CD8-positive, alpha-beta memory T cell (primary cell): ENCODE data around the gene BLM. TPM values are rescaled to one million over a fixed set of nuclear protein-coding genes. Genes with fewer than 3 reads are reported as not detected.

Experiments used
- CTCF ChIA-PET: fragments of 350-600 bp; sonication (Branson Sonifier 250); formaldehyde crosslinking; loops from one replicate; lab custom pipeline; 2021; ENCODE audit warnings: antibody characterized with exemption; lab: Charles Lee
- POLR2A ChIA-PET: fragments of 350-600 bp; sonication (Branson Sonifier 250); formaldehyde crosslinking; loops from one replicate; lab custom pipeline; 2021; ENCODE audit warnings: antibody characterized with exemption; lab: Charles Lee
- DNase-seq, 5 donors: peaks; one replicate each; pipeline versions ENCODE4 v3.0.0 to v3.0.0-alpha.2; 2020 to 2022; ENCODE audit warnings: mixed read lengths in 1 of 5
- H3K27ac ChIP-seq: one replicate; pipeline ENCODE4 v1.7.0; 2013; ENCODE audit warnings: low read depth, mild to moderate bottlenecking, low read length, moderate library complexity
- H3K27me3 ChIP-seq: 2 replicates; pipeline ENCODE4 v1.7.0; 2013; ENCODE audit warnings: low read length, mild to moderate bottlenecking; ENCODE audit not compliant: insufficient read depth, poor library complexity, severe bottlenecking
- H3K36me3 ChIP-seq: 2 replicates; pipeline ENCODE4 v1.7.0; 2013; ENCODE audit warnings: mild to moderate bottlenecking, low read length, moderate library complexity; ENCODE audit not compliant: insufficient read depth
- H3K4me1 ChIP-seq: 2 replicates; pipeline ENCODE4 v1.7.0; 2013; ENCODE audit warnings: mild to moderate bottlenecking, low read length, moderate library complexity; ENCODE audit not compliant: insufficient read depth
- H3K4me3 ChIP-seq: 2 replicates; pipeline ENCODE4 v1.7.0; 2013; ENCODE audit warnings: mild to moderate bottlenecking, low read length
- H3K9me3 ChIP-seq: 2 replicates; pipeline ENCODE4 v1.7.0; 2013; ENCODE audit warnings: mild to moderate bottlenecking, low read length
- H3K27ac Mint-ChIP-seq, 8 donors: one replicate each; pipeline ENCODE4 v1.8.0; 2020 to 2021; ENCODE audit warnings: mixed read lengths in 8 of 8, mild to moderate bottlenecking in 6 of 8, inconsistent platforms in 3 of 8, moderate library complexity in 3 of 8
- H3K27me3 Mint-ChIP-seq, 2 donors: one replicate each; pipeline ENCODE4 v1.8.0; 2020 to 2021; ENCODE audit warnings: mixed read lengths in 2 of 2, mild to moderate bottlenecking in 1 of 2, moderate library complexity in 1 of 2
- H3K36me3 Mint-ChIP-seq, 3 donors: one replicate each; pipeline ENCODE4 v1.8.0; 2020 to 2021; ENCODE audit warnings: mixed read lengths in 3 of 3, inconsistent platforms in 1 of 3, mild to moderate bottlenecking in 1 of 3
- H3K4me1 Mint-ChIP-seq, 3 donors: one replicate each; pipeline ENCODE4 v1.8.0; 2020 to 2021; ENCODE audit warnings: mixed read lengths in 3 of 3, inconsistent platforms in 1 of 3, mild to moderate bottlenecking in 1 of 3
- H3K4me3 Mint-ChIP-seq, 7 donors: one replicate each; pipeline ENCODE4 v1.8.0; 2020 to 2021; ENCODE audit warnings: mixed read lengths in 7 of 7, mild to moderate bottlenecking in 6 of 7, moderate library complexity in 4 of 7, inconsistent platforms in 2 of 7
- H3K9me3 Mint-ChIP-seq, 5 donors: one replicate each; pipeline ENCODE4 v1.8.0; 2020 to 2022; ENCODE audit warnings: mixed read lengths in 5 of 5, mild to moderate bottlenecking in 3 of 5, moderate library complexity in 2 of 5, inconsistent platforms in 1 of 5
- polyA plus RNA-seq: library from polyadenylated mRNA; unstranded; fragments of 300-500 nt; fragmentation: Illumina TruSeq; gene quantifications from one replicate; pipeline ENCODE4 v1.2.3, GENCODE V29; 2021
- total RNA-seq, 2 experiments: library from RNA; stranded (reverse); gene quantifications; one replicate each; pipeline ENCODE4 v1.2.3, GENCODE V29; 2021

BLM gene
- total and polyA plus RNA-seq, 3 experiments from 2014 or later: 5.8 to 37.6 (median 37.0) TPM

DNA sequence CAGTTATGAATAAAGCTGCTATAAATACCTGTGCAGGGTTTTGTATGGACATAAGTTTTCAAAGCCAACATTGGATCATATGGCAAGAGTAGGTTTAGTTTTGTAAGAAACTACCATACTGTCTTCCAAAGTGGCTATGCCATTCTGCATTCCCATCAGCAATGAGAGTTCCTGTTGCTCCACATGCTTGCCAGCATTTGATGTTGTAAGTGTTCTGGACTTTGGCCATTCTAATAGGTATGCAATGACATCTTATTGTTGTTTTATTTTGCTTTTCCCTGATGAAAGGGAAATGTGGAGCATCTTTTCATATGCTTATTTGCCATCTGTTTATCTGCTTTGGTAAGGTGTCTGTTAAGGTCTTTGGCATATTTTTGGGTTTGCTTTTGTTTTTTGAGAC, 22.2 kb upstream of the BLM start:
- no peak overlapping the region for H3K27ac Mint-ChIP-seq
- DNase-seq: no peak
- no peaks in the 10 kb centered on the region for H3K4me1 ChIP-seq
- peaks cover 0 to 2% of the 10 kb centered on the region in 2 donors for H3K27me3 Mint-ChIP-seq
- CTCF ChIA-PET: interaction anchor here (0.7 to 1.3 kb wide), 2 partner anchors 45 to 47 kb away, joined by 3 to 4 read pairs; no protein-coding TSS in a partner anchor
- H3K4me1 Mint-ChIP-seq: no peaks in the 10 kb centered on the region
- no peak overlapping the region for H3K4me3 Mint-ChIP-seq
- no peak overlapping the region for H3K27ac ChIP-seq
- no peaks in the 10 kb centered on the region for H3K9me3 Mint-ChIP-seq
- no peaks in the 10 kb centered on the region for H3K27me3 ChIP-seq
- H3K4me3 ChIP-seq: no peak overlapping the region
- no peaks in the 10 kb centered on the region for H3K36me3 ChIP-seq
- H3K9me3 ChIP-seq: no peaks in the 10 kb centered on the region
- POLR2A ChIA-PET: no interaction called here
- no peaks in the 10 kb centered on the region for H3K36me3 Mint-ChIP-seq

DNA sequence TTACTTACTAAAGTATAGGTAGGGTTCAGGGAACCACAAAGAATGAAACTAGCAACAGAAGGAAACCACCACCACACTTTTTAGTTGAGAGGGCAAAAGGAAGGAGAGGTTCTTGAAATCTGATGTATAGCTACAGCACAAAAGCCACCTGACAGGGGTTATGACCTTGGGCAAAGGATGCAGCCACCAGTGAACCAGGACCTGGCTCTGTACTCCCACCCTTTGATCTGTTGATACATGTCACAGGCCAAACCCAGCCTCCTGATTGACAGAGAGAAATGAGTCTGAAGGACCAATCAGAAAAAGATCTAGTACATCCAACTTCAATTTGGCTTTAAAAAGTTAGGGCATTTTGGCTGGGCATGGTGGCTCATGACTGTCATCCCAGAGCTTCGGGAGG, 20.0 kb upstream of the BLM start:
- Mint-ChIP-seq H3K27ac (no peak overlapping the region), H3K36me3 (peaks cover 0 to 4% (median 0%) of the 10 kb centered on the region in 3 donors), H3K4me3 (no peak overlapping the region), H3K27me3 (peaks cover 0 to 2% of the 10 kb centered on the region in 2 donors), H3K4me1 (no peaks in the 10 kb centered on the region), H3K9me3 (no peaks in the 10 kb centered on the region)
- no peaks in the 10 kb centered on the region for H3K9me3 ChIP-seq
- ChIA-PET CTCF (interaction anchor here (1.9 kb wide), 1 partner anchor 189 kb away, joined by 6 read pairs; no protein-coding TSS in a partner anchor), POLR2A (no interaction called here)
- no peak overlapping the region for H3K4me3 ChIP-seq
- H3K27ac ChIP-seq: no peak overlapping the region
- no peaks in the 10 kb centered on the region for H3K36me3 ChIP-seq
- no peaks in the 10 kb centered on the region for H3K27me3 ChIP-seq
- no peak for DNase-seq
- H3K4me1 ChIP-seq: no peaks in the 10 kb centered on the region

DNA sequence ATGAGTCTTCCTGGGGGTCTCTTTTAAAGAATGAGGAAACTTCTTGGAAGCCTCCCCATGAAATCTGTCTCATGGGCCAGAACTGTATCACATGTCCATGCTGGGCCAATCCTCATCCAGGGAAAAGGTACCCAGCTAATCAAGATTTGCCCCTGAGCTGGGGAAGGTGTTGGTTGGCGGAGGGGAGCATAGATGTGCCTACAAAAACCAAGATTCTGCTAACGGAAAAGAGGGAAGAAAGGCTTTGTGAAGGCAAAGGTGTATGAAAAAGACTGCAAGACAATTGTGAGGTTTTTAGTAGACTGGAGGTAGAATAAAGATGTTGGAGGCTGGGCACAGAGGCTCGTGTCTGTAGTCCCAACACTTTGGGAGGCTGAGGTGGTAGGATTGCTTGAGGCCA, 18.5 kb upstream of the BLM start:
- H3K4me3 ChIP-seq: no peak overlapping the region
- H3K27me3 ChIP-seq: no peaks in the 10 kb centered on the region
- no peaks in the 10 kb centered on the region for H3K4me1 ChIP-seq
- ChIA-PET CTCF (interaction anchor here (1.2 to 1.9 kb wide), 2 partner anchors 51 to 187 kb away, joined by 5 to 6 read pairs; no protein-coding TSS in a partner anchor), POLR2A (no interaction called here)
- Mint-ChIP-seq H3K9me3 (peaks cover 3 to 9% (median 8%) of the 10 kb centered on the region in 5 donors), H3K27ac (no peak overlapping the region), H3K36me3 (peaks cover 0 to 16% (median 0%) of the 10 kb centered on the region in 3 donors), H3K4me3 (no peak overlapping the region), H3K27me3 (peaks cover 0 to 2% of the 10 kb centered on the region in 2 donors), H3K4me1 (no peaks in the 10 kb centered on the region)
- no peaks in the 10 kb centered on the region for H3K36me3 ChIP-seq
- DNase-seq: no peak
- H3K9me3 ChIP-seq: no peaks in the 10 kb centered on the region
- no peak overlapping the region for H3K27ac ChIP-seq

GRCh38 chr15:90701048-90701447, 16.1 kb upstream of the BLM start:
- no peaks in the 10 kb centered on the region for H3K27me3 Mint-ChIP-seq
- Histone ChIP-seq H3K36me3 (no peaks in the 10 kb centered on the region), H3K9me3 (no peaks in the 10 kb centered on the region), H3K27me3 (no peaks in the 10 kb centered on the region), H3K4me1 (no peaks in the 10 kb centered on the region), H3K27ac (no peak overlapping the region), H3K4me3 (no peak overlapping the region)
- no peak overlapping the region for H3K27ac Mint-ChIP-seq
- POLR2A ChIA-PET: interaction anchor here (0.7 kb wide), 1 partner anchor 440 kb away, joined by 6 read pairs; no protein-coding TSS in a partner anchor
- no peak for DNase-seq
- H3K4me3 Mint-ChIP-seq: no peak overlapping the region
- H3K36me3 Mint-ChIP-seq: peaks cover 0 to 23% (median 0%) of the 10 kb centered on the region in 3 donors
- CTCF ChIA-PET: interaction anchor here (1.4 kb wide), 1 partner anchor 53 kb away, joined by 7 read pairs; no protein-coding TSS in a partner anchor
- no peaks in the 10 kb centered on the region for H3K4me1 Mint-ChIP-seq
- H3K9me3 Mint-ChIP-seq: peaks cover 3 to 10% (median 8%) of the 10 kb centered on the region in 5 donors

DNA sequence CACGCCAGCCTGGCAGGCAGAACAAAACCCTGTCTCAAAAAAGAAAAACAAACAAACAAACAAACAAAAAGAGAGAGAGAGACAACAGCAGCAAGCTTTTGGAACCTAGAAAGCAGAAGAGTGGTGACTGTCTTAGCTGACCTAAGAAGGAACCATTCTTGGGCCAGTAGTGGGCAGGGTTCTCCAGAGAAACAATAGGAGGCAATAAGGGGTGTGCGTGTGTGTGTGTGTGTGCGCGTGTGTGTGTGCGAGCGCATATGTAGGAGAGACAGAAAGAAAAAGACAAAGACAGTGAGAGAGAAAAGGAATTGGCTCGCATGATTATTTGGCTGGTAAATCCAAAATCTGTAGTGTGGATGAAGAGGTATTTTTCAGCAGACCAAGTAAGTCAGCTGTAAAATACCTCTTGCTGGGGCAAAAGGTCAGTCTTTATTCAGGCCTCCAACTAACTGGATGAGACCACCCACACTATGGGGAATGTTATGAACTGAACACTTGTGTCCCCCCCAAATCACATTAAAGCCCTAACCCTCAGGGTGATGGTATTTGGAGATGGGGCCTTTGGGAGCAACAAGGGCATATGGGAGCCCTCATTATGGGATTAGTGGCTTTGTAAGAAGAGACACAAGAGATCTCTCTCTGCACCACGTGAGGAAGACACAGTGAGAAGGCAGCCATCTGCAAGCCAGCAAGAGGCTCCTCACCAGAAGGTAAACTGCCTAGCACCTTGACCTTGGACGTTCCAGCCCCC, 15.1 kb upstream of the BLM start:
- POLR2A ChIA-PET: no interaction called here
- Histone ChIP-seq H3K4me1 (no peaks in the 10 kb centered on the region), H3K9me3 (no peaks in the 10 kb centered on the region), H3K36me3 (no peaks in the 10 kb centered on the region), H3K27ac (no peak overlapping the region), H3K4me3 (no peak overlapping the region), H3K27me3 (no peaks in the 10 kb centered on the region)
- Mint-ChIP-seq H3K9me3 (peaks cover 3 to 10% (median 8%) of the 10 kb centered on the region in 5 donors), H3K36me3 (peaks cover 0 to 23% (median 0%) of the 10 kb centered on the region in 3 donors), H3K27ac (no peak overlapping the region), H3K27me3 (no peaks in the 10 kb centered on the region), H3K4me1 (no peaks in the 10 kb centered on the region), H3K4me3 (no peak overlapping the region)
- CTCF ChIA-PET: interaction anchor here (1.4 kb wide), 1 partner anchor 54 kb away, joined by 7 read pairs; no protein-coding TSS in a partner anchor
- no peak for DNase-seq

DNA sequence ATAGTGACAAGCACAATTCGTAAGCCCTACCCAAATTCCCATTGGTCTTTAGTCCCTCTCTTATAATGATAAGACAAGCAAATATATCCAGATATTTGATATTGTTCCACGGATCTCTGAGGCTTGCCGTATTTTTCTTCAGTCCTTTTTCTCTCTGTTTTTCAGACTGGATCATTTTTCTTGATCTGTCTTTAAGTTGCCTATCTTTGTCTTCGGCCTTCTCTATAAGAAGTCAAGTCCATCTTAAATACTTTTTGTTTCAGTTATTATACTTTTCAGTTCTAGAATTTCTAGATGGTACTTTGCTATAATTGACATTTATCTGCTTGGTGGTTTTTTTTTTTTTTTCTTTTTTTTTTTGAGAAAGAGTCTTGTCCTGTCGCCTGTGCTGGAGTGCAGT, 13.7 kb upstream of the BLM start:
- DNase-seq: no peak
- H3K9me3 Mint-ChIP-seq: peaks cover 3 to 10% (median 8%) of the 10 kb centered on the region in 5 donors
- H3K27ac ChIP-seq: no peak overlapping the region
- no peaks in the 10 kb centered on the region for H3K36me3 ChIP-seq
- H3K27ac Mint-ChIP-seq: no peak overlapping the region
- H3K4me1 ChIP-seq: no peaks in the 10 kb centered on the region
- peaks cover 0 to 23% (median 0%) of the 10 kb centered on the region in 3 donors for H3K36me3 Mint-ChIP-seq
- ChIA-PET POLR2A (no interaction called here), CTCF (no interaction called here)
- no peak overlapping the region for H3K4me3 ChIP-seq
- H3K27me3 ChIP-seq: no peaks in the 10 kb centered on the region
- H3K4me1 Mint-ChIP-seq: no peaks in the 10 kb centered on the region
- H3K9me3 ChIP-seq: no peaks in the 10 kb centered on the region
- H3K27me3 Mint-ChIP-seq: no peaks in the 10 kb centered on the region
- H3K4me3 Mint-ChIP-seq: no peak overlapping the region

DNA sequence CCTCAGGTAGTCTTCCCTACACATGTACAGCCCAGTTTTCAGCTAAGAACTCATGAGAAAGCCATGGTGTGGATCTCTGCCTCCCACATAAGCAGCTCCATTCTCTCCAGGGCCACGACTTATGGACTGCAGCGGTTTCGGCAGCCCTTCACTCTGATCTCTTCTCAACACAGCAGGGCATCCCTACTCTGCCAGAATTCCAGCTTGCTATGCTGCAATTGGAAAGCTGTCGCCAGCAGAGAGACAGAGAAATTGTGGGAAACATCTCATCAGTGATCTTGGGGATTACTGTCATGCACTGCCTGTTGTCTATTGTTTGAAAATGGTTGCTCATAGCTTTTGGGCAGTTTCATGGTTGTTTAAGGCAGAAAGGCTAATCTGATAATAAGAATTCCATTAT, 11.9 kb upstream of the BLM start:
- POLR2A ChIA-PET: no interaction called here
- H3K36me3 ChIP-seq: no peaks in the 10 kb centered on the region
- H3K27ac ChIP-seq: no peak overlapping the region
- Mint-ChIP-seq H3K4me1 (no peaks in the 10 kb centered on the region), H3K27ac (no peak overlapping the region), H3K27me3 (no peaks in the 10 kb centered on the region), H3K36me3 (peaks cover 0 to 23% (median 0%) of the 10 kb centered on the region in 3 donors), H3K9me3 (peaks cover 3 to 10% (median 8%) of the 10 kb centered on the region in 5 donors), H3K4me3 (peak overlapping the region in 1 of 7 donors; percentile 13)
- no peaks in the 10 kb centered on the region for H3K27me3 ChIP-seq
- no peaks in the 10 kb centered on the region for H3K4me1 ChIP-seq
- H3K4me3 ChIP-seq: no peak overlapping the region
- DNase-seq: no peak
- H3K9me3 ChIP-seq: no peaks in the 10 kb centered on the region
- CTCF ChIA-PET: no interaction called here
